Ascending aorta (tissue), 2 donors: ENCODE data around the gene DUSP11. TPM values are rescaled to one million over a fixed set of nuclear protein-coding genes. Genes with fewer than 3 reads are reported as not detected.
"Not testable (repeated sequence)": the region's sequence is repeated elsewhere in the genome, so short reads cannot be mapped to it uniquely, and the experiment has no call there.

Source experiments
- DNase-seq, 2 donors: peaks; one replicate each; pipeline ENCODE4 v3.0.0-alpha.2; 2019; ENCODE audit warnings: low spot score in 2 of 2
- H3K27ac ChIP-seq, 2 donors: fragments of 200-600 bp; sonication (generic); one replicate each; pipeline ENCODE4 v1.5.1; 2016 to 2017; ENCODE audit warnings: mild to moderate bottlenecking in 1 of 2
- H3K27me3 ChIP-seq: fragments of 200-600 bp; sonication (generic); one replicate; pipeline ENCODE4 v1.5.1; 2017
- H3K36me3 ChIP-seq, 2 donors: fragments of 200-600 bp; sonication (generic); one replicate each; pipeline ENCODE4 v1.5.1; 2016
- H3K4me1 ChIP-seq, 2 donors: fragments of 200-600 bp; sonication (generic); one replicate each; pipeline ENCODE4 v1.5.1; 2016 to 2017; ENCODE audit warnings: mild to moderate bottlenecking in 1 of 2
- H3K4me3 ChIP-seq, 2 donors: fragments of 200-600 bp; sonication (generic); one replicate each; pipeline ENCODE4 v1.5.1; 2016 to 2017; ENCODE audit warnings: mild to moderate bottlenecking in 1 of 2
- H3K9me3 ChIP-seq, 2 donors: fragments of 200-600 bp; sonication (generic); one replicate each; pipeline ENCODE4 v1.5.1; 2016
- CTCF ChIP-seq, 3 experiments: fragments of 200-600 bp in 2 of 3; fragments of 450-650 bp in 1 of 3; sonication (generic) in 2 of 3; IDR thresholded peaks; one replicate each; pipeline ENCODE4 v1.5.1; 2016 to 2019; ENCODE audit warnings: antibody characterized with exemption in 3 of 3, mild to moderate bottlenecking in 1 of 3, moderate library complexity in 1 of 3
- intact Hi-C: fragments of 100-400 bp; cut with DNase I; formaldehyde crosslinking; loops from one replicate; pipeline ENCODE4 v1.15.1; 2023
- total RNA-seq: library from RNA; depleted of rRNA; stranded (reverse); fragments of >200 nt; gene quantifications from one replicate; pipeline ENCODE4 v1.1.0, GENCODE V29; 2016

The DUSP11 gene
- total RNA-seq, 1 donor from 2014 or later: 24.6 TPM

GRCh38 chr2:73718851-73719621 is 60.9 kb downstream of the DUSP11 start:
- H3K4me1 ChIP-seq: no peaks in the 10 kb centered on the region
- H3K27ac ChIP-seq: no peak overlapping the region
- no peaks in the 10 kb centered on the region for H3K36me3 ChIP-seq
- H3K4me3 ChIP-seq: no peak overlapping the region
- H3K9me3 ChIP-seq: no peaks in the 10 kb centered on the region
- intact Hi-C loops: no loop called here
- DNase-seq: no peak
- TF ChIP-seq CTCF (IDR thresholded peaks at IDR 0.05): no peak
- H3K27me3 ChIP-seq: no peaks in the 10 kb centered on the region

GRCh38 chr2:73718421-73718820 is 61.5 kb downstream of the DUSP11 start:
- no peak for DNase-seq
- no peak overlapping the region for H3K27ac ChIP-seq
- intact Hi-C loops: no loop called here

GRCh38 chr2:73717695-73718094 is 62.2 kb downstream of the DUSP11 start:
- DNase-seq, H3K36me3 ChIP-seq, H3K27ac ChIP-seq, H3K4me3 ChIP-seq, H3K27me3 ChIP-seq, H3K9me3 ChIP-seq, intact Hi-C loops, H3K4me1 ChIP-seq: not testable (repeated sequence)

More at GRCh38 chr2:73718421-73718820, 61.5 kb downstream of the DUSP11 start:
- H3K36me3 ChIP-seq: no peaks in the 10 kb centered on the region
- no peak for TF ChIP-seq CTCF (IDR thresholded peaks at IDR 0.05)
- no peaks in the 10 kb centered on the region for H3K4me1 ChIP-seq
- H3K4me3 ChIP-seq: no peak overlapping the region
- no peaks in the 10 kb centered on the region for H3K9me3 ChIP-seq
- no peaks in the 10 kb centered on the region for H3K27me3 ChIP-seq

GRCh38 chr2:73717251-73717606 is 62.7 kb downstream of the DUSP11 start:
- DNase-seq: no peak
- H3K36me3 ChIP-seq: no peaks in the 10 kb centered on the region
- TF ChIP-seq CTCF (IDR thresholded peaks at IDR 0.05): no peak
- no peaks in the 10 kb centered on the region for H3K27me3 ChIP-seq
- no peaks in the 10 kb centered on the region for H3K9me3 ChIP-seq
- no peaks in the 10 kb centered on the region for H3K4me1 ChIP-seq
- intact Hi-C loops: no loop called here
- H3K27ac ChIP-seq: no peak overlapping the region
- H3K4me3 ChIP-seq: no peak overlapping the region

- no peaks in the 10 kb centered on the region for H3K9me3 ChIP-seq
- no peaks in the 10 kb centered on the region for H3K4me1 ChIP-seq
- DNase-seq: no peak
- no peak for TF ChIP-seq CTCF (IDR thresholded peaks at IDR 0.05)
- H3K27ac ChIP-seq: peak overlapping the region; percentile 33 to 49
- intact Hi-C loops: no loop called here
- peak overlapping the region in 1 of 2 donors; percentile 37 for H3K4me3 ChIP-seq
- no peaks in the 10 kb centered on the region for H3K36me3 ChIP-seq
- H3K27me3 ChIP-seq: no peaks in the 10 kb centered on the region
Measured at GRCh38 chr2:73716543-73717250, 63.2 kb downstream of the DUSP11 start.

GRCh38 chr2:73714091-73714490 is 65.8 kb downstream of the DUSP11 start:
- Histone ChIP-seq H3K27ac (no peak overlapping the region), H3K4me3 (no peak overlapping the region), H3K27me3 (no peaks in the 10 kb centered on the region), H3K9me3 (no peaks in the 10 kb centered on the region), H3K4me1 (no peaks in the 10 kb centered on the region), H3K36me3 (no peaks in the 10 kb centered on the region)
- intact Hi-C loops: no loop called here
- no peak for DNase-seq
- TF ChIP-seq CTCF (IDR thresholded peaks at IDR 0.05): no peak
